ENCODE measurements around the gene ODAD4. TPM values are rescaled to one million over a fixed set of nuclear protein-coding genes. Genes with fewer than 3 reads are reported as not detected.

ODAD4 gene
- total RNA-seq, 1 experiment from 2014 or later, result 0.69 TPM

DNA sequence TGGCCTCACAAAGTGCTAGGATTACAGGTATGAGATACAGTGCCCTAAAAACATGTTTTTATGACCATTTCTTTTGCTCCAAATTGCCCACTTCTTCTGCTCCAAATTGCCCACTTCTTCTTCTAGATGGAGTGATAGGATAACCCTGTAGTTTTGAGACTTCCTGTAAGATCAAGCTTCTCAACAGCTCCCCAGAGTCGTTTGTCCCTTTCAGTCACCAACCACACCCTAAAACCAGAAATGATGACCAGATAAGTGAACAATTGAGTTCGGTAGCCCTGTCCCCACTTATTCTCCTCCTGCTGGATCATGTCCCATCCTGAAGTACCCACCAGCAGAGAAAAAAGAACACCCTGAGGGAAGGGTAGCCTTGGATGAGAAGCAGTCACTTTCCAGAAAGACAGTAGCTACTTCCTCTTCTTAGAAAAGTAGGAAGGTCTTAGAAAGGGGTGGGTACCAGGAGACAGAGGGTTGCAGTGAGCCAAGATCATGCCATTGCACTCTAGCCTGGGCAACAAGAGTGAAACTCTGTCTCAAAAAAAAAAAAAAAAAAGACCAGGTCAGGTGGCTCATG is 2.5 kb downstream of the ODAD4 start:
- H3K4me1 ChIP-seq (ENCODE audit: control insufficient read depth, insufficient read depth, low read length), result peaks cover 7% of the 10 kb centered on the region; the same call in 1 of the 2 replicates

GRCh38 chr17:41935641-41936040 is 5.2 kb downstream of the ODAD4 start:
- BruUV-seq (replicated peaks), result no TSS peak
- Histone ChIP-seq H3K27ac (ENCODE audit: low read length) (no peak overlapping the region), H3K4me1 (ENCODE audit: control insufficient read depth, insufficient read depth, low read length) (no peaks in the 10 kb centered on the region), H3K9me3 (ENCODE audit: control insufficient read depth, insufficient read depth, low read depth, low read length) (no peaks in the 10 kb centered on the region), H3K27me3 (ENCODE audit: control insufficient read depth, insufficient read depth, low read length) (no peaks in the 10 kb centered on the region), H3K4me3 (ENCODE audit: low read depth in 2 of 2, low read length in 2 of 2) (no peak overlapping the region), H3K36me3 (ENCODE audit: control insufficient read depth, insufficient read depth, low read length) (no peaks in the 10 kb centered on the region)
- DNase-seq (ENCODE audit: low read depth, low spot score) (no peak), ATAC-seq (no peak)
- CTCF ChIA-PET, result no interaction called here
- intact Hi-C loops (cut with micrococcal nuclease; ENCODE audit: unreplicated experiment) (no loop called here), in situ Hi-C loops (cut with HindIII; ENCODE audit: low pct_unique_long_range_greater_than_20kb, low sequenced_read_pairs) (no loop called here)
- no peak for TF ChIP-seq POLR2AphosphoS5 (IDR thresholded peaks at IDR 0.05; ENCODE audit: low read depth, low read length)
- TF ChIP-seq, protein P1, sequence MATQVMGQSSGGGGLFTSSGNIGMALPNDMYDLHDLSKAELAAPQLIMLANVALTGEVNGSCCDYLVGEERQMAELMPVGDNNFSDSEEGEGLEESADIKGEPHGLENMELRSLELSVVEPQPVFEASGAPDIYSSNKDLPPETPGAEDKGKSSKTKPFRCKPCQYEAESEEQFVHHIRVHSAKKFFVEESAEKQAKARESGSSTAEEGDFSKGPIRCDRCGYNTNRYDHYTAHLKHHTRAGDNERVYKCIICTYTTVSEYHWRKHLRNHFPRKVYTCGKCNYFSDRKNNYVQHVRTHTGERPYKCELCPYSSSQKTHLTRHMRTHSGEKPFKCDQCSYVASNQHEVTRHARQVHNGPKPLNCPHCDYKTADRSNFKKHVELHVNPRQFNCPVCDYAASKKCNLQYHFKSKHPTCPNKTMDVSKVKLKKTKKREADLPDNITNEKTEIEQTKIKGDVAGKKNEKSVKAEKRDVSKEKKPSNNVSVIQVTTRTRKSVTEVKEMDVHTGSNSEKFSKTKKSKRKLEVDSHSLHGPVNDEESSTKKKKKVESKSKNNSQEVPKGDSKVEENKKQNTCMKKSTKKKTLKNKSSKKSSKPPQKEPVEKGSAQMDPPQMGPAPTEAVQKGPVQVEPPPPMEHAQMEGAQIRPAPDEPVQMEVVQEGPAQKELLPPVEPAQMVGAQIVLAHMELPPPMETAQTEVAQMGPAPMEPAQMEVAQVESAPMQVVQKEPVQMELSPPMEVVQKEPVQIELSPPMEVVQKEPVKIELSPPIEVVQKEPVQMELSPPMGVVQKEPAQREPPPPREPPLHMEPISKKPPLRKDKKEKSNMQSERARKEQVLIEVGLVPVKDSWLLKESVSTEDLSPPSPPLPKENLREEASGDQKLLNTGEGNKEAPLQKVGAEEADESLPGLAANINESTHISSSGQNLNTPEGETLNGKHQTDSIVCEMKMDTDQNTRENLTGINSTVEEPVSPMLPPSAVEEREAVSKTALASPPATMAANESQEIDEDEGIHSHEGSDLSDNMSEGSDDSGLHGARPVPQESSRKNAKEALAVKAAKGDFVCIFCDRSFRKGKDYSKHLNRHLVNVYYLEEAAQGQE (IDR thresholded peaks at IDR 0.05; ENCODE audit: insufficient read depth in 1 of 2, low read depth in 2 of 2, low read length in 1 of 2), result no peak
- no peak for TF ChIP-seq TCF7L2 (IDR thresholded peaks at IDR 0.05; ENCODE audit: low read depth, low read length)
- POLR2A ChIA-PET, result interaction anchor here (0.5 kb wide), 2 partner anchors 41 to 45 kb away, joined by 5 to 9 read pairs; no protein-coding TSS in a partner anchor

More for the DNA sequence above, 2.5 kb downstream of the ODAD4 start:
- no peaks in the 10 kb centered on the region for H3K9me3 ChIP-seq (ENCODE audit: control insufficient read depth, insufficient read depth, low read depth, low read length)
- TF ChIP-seq CTCF (IDR thresholded peaks at IDR 0.05) (no peak), POLR2AphosphoS5 (IDR thresholded peaks at IDR 0.05; ENCODE audit: low read depth, low read length) (no peak), SIN3A (IDR thresholded peaks at IDR 0.05; ENCODE audit: borderline replicate concordance, insufficient read depth, low read depth, low read length) (no peak), TCF7L2 (IDR thresholded peaks at IDR 0.05; ENCODE audit: low read depth, low read length) (no peak)
- TF ChIP-seq, protein P1 (IDR thresholded peaks at IDR 0.05; ENCODE audit: insufficient read depth in 1 of 2, low read depth in 2 of 2, low read length in 1 of 2), result no peak
- H3K4me3 ChIP-seq (ENCODE audit: low read depth in 2 of 2, low read length in 2 of 2), result no peak overlapping the region
- no peaks in the 10 kb centered on the region for H3K27me3 ChIP-seq (ENCODE audit: control insufficient read depth, insufficient read depth, low read length)
- ATAC-seq (no peak), DNase-seq (ENCODE audit: low read depth, low spot score) (no peak)
- H3K36me3 ChIP-seq (ENCODE audit: control insufficient read depth, insufficient read depth, low read length), result no peaks in the 10 kb centered on the region
- ChIA-PET POLR2A (interaction anchor here (0.5 to 0.6 kb wide), 5 partner anchors 13 to 739 kb away, joined by 3 to 11 read pairs (median 4); no protein-coding TSS in a partner anchor), CTCF (interaction anchor here (0.7 kb wide), 1 partner anchor 51 kb away, joined by 4 read pairs; no protein-coding TSS in a partner anchor)
- in situ Hi-C loops (cut with HindIII; ENCODE audit: low pct_unique_long_range_greater_than_20kb, low sequenced_read_pairs) (no loop called here), intact Hi-C loops (cut with micrococcal nuclease; ENCODE audit: unreplicated experiment) (no loop called here)
- H3K27ac ChIP-seq (ENCODE audit: low read length), result no peak overlapping the region
- no TSS peak for BruUV-seq (replicated peaks)

All from Panc1 (cell line).